ENCODE results near the gene TYW5. TPM values are rescaled to one million over a fixed set of nuclear protein-coding genes. Genes with fewer than 3 reads are reported as not detected.

TYW5 gene
- total and polyA plus RNA-seq, 2 of the 13 experiments (the other 11 are each of a cell fraction or from before 2014, with no cell fraction given) = 8.3 to 14.6 TPM

DNA sequence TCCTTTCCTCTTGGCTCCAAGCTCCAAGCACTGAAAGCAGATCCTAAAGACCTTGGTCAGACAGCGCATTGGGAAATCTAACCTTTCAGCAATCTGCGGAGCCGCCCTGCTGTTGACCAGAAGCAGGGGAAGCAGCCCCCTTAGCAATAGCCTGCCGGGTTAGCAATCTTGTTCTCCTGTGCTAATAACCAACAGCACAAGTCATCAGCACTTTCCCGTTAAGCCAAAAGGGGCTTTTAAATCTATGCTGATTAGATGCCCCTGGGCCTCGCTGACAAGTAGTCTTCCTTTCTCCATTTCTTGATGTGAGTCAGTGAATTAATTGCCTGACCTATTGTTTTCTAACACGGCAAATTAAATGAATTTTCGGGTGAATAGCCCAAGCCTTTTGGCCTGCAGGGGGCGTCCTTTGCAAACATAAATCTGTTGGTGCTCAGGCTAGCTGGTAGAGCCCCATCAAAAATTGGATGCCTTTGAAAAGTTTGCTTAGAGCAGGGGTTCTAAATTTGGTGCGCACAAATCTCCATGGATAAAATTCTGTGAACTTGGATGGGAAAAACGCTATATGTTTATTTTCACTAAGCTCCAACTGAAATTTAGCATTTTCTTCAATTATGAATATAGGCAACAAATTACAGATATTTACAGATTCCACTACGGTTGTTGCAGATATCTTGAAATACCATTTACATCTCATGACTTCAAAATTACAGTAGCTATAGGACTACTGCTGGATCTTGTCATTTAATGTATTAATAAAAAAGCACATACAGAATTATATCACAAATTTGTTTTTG lies 24.7 kb upstream of the TYW5 start (continued):
- TF ChIP-seq, protein P1, sequence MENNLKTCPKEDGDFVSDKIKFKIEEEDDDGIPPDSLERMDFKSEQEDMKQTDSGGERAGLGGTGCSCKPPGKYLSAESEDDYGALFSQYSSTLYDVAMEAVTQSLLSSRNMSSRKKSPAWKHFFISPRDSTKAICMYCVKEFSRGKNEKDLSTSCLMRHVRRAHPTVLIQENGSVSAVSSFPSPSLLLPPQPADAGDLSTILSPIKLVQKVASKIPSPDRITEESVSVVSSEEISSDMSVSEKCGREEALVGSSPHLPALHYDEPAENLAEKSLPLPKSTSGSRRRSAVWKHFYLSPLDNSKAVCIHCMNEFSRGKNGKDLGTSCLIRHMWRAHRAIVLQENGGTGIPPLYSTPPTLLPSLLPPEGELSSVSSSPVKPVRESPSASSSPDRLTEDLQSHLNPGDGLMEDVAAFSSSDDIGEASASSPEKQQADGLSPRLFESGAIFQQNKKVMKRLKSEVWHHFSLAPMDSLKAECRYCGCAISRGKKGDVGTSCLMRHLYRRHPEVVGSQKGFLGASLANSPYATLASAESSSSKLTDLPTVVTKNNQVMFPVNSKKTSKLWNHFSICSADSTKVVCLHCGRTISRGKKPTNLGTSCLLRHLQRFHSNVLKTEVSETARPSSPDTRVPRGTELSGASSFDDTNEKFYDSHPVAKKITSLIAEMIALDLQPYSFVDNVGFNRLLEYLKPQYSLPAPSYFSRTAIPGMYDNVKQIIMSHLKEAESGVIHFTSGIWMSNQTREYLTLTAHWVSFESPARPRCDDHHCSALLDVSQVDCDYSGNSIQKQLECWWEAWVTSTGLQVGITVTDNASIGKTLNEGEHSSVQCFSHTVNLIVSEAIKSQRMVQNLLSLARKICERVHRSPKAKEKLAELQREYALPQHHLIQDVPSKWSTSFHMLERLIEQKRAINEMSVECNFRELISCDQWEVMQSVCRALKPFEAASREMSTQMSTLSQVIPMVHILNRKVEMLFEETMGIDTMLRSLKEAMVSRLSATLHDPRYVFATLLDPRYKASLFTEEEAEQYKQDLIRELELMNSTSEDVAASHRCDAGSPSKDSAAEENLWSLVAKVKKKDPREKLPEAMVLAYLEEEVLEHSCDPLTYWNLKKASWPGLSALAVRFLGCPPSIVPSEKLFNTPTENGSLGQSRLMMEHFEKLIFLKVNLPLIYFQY (CRISPR knock-in tag; IDR thresholded peaks at IDR 0.05; ENCODE audit: borderline replicate concordance) = no peak
- TF ChIP-seq KDM2A (CRISPR knock-in tag; IDR thresholded peaks at IDR 0.05; ENCODE audit: borderline replicate concordance, low read depth) (0 out of 2 replicates have a peak, but pooled peaks have one; percentile 26), ZNF605 (CRISPR knock-in tag; IDR thresholded peaks at IDR 0.05) (peak; percentile 67; the same call in 1 of the 2 replicates), ZNF383 (CRISPR knock-in tag; IDR thresholded peaks at IDR 0.05; ENCODE audit: borderline replicate concordance) (0 out of 2 replicates have a peak, but pooled peaks have one; percentile 42), ZNF205 (CRISPR knock-in tag; IDR thresholded peaks at IDR 0.05) (peak; percentile 28; the same call in 1 of the 2 replicates), TEAD3 (CRISPR knock-in tag; optimal IDR thresholded peaks at IDR 0.05; ENCODE audit: borderline replicate concordance) (peak; percentile 10), RXRB (CRISPR knock-in tag; IDR thresholded peaks at IDR 0.05; ENCODE audit: borderline replicate concordance) (0 out of 2 replicates have a peak, but pooled peaks have one; percentile 14), SOX13 (IDR thresholded peaks at IDR 0.05) (no peak), SOX13 (CRISPR knock-in tag; conservative IDR thresholded peaks at IDR 0.05 in 1 of 2, IDR thresholded peaks at IDR 0.05 in 1 of 2) (peak in 1 of 2 experiments; percentile 15; a peak in 1 of 4 replicates), KDM3A (CRISPR knock-in tag; IDR thresholded peaks at IDR 0.05; ENCODE audit: low read depth) (0 out of 2 replicates have a peak, but pooled peaks have one; percentile 51), CBFB (CRISPR knock-in tag; IDR thresholded peaks at IDR 0.05) (no peak), ZNF510 (CRISPR knock-in tag; IDR thresholded peaks at IDR 0.05; ENCODE audit: low read depth) (0 out of 2 replicates have a peak, but pooled peaks have one; percentile 29), KDM5B (CRISPR knock-in tag; IDR thresholded peaks at IDR 0.05; ENCODE audit: borderline replicate concordance) (no peak), KMT2A (CRISPR knock-in tag; IDR thresholded peaks at IDR 0.05) (peak; percentile 60; the same call in 1 of the 2 replicates), RARA (CRISPR knock-in tag; IDR thresholded peaks at IDR 0.05) (peak; percentile 20; the same call in 1 of the 2 replicates), MTF2 (CRISPR knock-in tag; IDR thresholded peaks at IDR 0.05; ENCODE audit: borderline replicate concordance) (no peak)
- TF ChIP-seq, protein P2, sequence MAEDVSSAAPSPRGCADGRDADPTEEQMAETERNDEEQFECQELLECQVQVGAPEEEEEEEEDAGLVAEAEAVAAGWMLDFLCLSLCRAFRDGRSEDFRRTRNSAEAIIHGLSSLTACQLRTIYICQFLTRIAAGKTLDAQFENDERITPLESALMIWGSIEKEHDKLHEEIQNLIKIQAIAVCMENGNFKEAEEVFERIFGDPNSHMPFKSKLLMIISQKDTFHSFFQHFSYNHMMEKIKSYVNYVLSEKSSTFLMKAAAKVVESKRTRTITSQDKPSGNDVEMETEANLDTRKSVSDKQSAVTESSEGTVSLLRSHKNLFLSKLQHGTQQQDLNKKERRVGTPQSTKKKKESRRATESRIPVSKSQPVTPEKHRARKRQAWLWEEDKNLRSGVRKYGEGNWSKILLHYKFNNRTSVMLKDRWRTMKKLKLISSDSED (CRISPR knock-in tag; IDR thresholded peaks at IDR 0.05) = no peak
- TF ChIP-seq, protein P3, sequence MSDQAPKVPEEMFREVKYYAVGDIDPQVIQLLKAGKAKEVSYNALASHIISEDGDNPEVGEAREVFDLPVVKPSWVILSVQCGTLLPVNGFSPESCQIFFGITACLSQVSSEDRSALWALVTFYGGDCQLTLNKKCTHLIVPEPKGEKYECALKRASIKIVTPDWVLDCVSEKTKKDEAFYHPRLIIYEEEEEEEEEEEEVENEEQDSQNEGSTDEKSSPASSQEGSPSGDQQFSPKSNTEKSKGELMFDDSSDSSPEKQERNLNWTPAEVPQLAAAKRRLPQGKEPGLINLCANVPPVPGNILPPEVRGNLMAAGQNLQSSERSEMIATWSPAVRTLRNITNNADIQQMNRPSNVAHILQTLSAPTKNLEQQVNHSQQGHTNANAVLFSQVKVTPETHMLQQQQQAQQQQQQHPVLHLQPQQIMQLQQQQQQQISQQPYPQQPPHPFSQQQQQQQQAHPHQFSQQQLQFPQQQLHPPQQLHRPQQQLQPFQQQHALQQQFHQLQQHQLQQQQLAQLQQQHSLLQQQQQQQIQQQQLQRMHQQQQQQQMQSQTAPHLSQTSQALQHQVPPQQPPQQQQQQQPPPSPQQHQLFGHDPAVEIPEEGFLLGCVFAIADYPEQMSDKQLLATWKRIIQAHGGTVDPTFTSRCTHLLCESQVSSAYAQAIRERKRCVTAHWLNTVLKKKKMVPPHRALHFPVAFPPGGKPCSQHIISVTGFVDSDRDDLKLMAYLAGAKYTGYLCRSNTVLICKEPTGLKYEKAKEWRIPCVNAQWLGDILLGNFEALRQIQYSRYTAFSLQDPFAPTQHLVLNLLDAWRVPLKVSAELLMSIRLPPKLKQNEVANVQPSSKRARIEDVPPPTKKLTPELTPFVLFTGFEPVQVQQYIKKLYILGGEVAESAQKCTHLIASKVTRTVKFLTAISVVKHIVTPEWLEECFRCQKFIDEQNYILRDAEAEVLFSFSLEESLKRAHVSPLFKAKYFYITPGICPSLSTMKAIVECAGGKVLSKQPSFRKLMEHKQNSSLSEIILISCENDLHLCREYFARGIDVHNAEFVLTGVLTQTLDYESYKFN (CRISPR knock-in tag; conservative IDR thresholded peaks at IDR 0.05) = peak; percentile 30
- TF ChIP-seq, protein P4, sequence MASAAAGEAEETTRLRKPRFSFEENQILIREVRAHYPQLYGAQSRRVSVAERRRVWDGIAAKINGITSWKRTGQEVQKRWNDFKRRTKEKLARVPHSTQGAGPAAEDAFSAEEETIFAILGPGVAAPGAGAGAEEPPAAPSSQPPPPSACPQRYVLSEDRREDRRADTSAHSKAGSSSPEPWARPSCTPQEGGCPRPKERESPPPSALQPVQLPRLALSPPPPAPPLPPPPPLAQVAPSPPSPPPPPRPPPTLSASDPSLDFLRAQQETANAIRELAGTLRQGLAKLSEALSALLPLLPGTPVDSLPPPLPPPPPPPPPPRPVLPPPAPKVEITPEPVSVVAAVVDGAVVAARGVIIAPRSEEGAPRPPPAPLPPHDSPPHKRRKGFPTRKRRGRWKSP (CRISPR knock-in tag; IDR thresholded peaks at IDR 0.05) = peak; percentile 34; the same call in 1 of the 2 replicates
